CD14-positive monocyte (primary cell): ENCODE measurements around the gene ANAPC7. TPM values are rescaled to one million over a fixed set of nuclear protein-coding genes. Genes with fewer than 3 reads are reported as not detected.

Source experiments
- DNase-seq, 3 donors: peaks; one replicate each; pipeline ENCODE4 v3.0.0-alpha.2; 2011 to 2022
- H2AFZ ChIP-seq: 2 replicates; pipeline ENCODE4 v1.6.0; 2012; ENCODE audit warnings: mild to moderate bottlenecking, low read depth, low read length, inconsistent platforms; ENCODE audit not compliant: insufficient read depth, poor library complexity, severe bottlenecking
- H3K27ac ChIP-seq, 2 donors: 1 replicate in 1 of 2; 2 replicates in 1 of 2; pipeline ENCODE4 v1.5.1; 2012 to 2013; ENCODE audit warnings: low read length in 2 of 2, control low read depth in 1 of 2, inconsistent platforms in 1 of 2, low read depth in 1 of 2, mild to moderate bottlenecking in 1 of 2
- H3K27me3 ChIP-seq, 2 donors: one replicate each; pipeline versions ENCODE4 v1.6.0 to v1.6.1; 2011 to 2013; ENCODE audit warnings: low read length in 2 of 2; ENCODE audit not compliant: control insufficient read depth in 2 of 2, insufficient read depth in 2 of 2
- H3K36me3 ChIP-seq, 2 donors: replicated peaks in 1 of 2; 1 replicate in 1 of 2; 2 replicates in 1 of 2; pipeline versions ENCODE4 v1.5.1 to v1.6.1; 2012 to 2013; ENCODE audit warnings: low read length in 2 of 2, control low read depth in 1 of 2, inconsistent platforms in 1 of 2, mild to moderate bottlenecking in 1 of 2; ENCODE audit not compliant: insufficient read depth in 2 of 2, control insufficient read depth in 1 of 2
- H3K4me1 ChIP-seq, 2 donors: 1 replicate in 1 of 2; 2 replicates in 1 of 2; pipeline versions ENCODE4 v1.5.1 to v1.6.1; 2012 to 2013; ENCODE audit warnings: low read length in 2 of 2, control low read depth in 1 of 2, inconsistent platforms in 1 of 2, mild to moderate bottlenecking in 1 of 2, moderate library complexity in 1 of 2; ENCODE audit not compliant: insufficient read depth in 2 of 2, control insufficient read depth in 1 of 2
- H3K4me2 ChIP-seq: replicated peaks from 2 replicates; pipeline ENCODE3; 2012; ENCODE audit warnings: low read length, moderate library complexity, mild to moderate bottlenecking; ENCODE audit not compliant: poor library complexity, severe bottlenecking; ENCODE audit errors: extremely low read depth
- H3K4me3 ChIP-seq, 3 experiments: fragments of 200-600 bp in 1 of 3; sonication (generic) in 1 of 3; replicated peaks in 1 of 3; 1 replicate in 2 of 3; 2 replicates in 1 of 3; pipeline ENCODE4 v1.5.1; 2011 to 2013; ENCODE audit warnings: low read length in 3 of 3, mild to moderate bottlenecking in 3 of 3, control low read depth in 2 of 3, low read depth in 2 of 3, inconsistent platforms in 1 of 3, moderate library complexity in 1 of 3
- H3K79me2 ChIP-seq: 2 replicates; pipeline ENCODE4 v1.6.0; 2012; ENCODE audit warnings: mild to moderate bottlenecking, control low read depth, inconsistent platforms, low read length, moderate library complexity; ENCODE audit not compliant: insufficient read depth
- H3K9ac ChIP-seq: 2 replicates; pipeline ENCODE4 v1.6.0; 2017; ENCODE audit warnings: low read length, mild to moderate bottlenecking; ENCODE audit not compliant: insufficient read depth, poor library complexity, severe bottlenecking
- H3K9me3 ChIP-seq, 2 donors: replicated peaks in 1 of 2; 1 replicate in 1 of 2; 2 replicates in 1 of 2; pipeline versions ENCODE4 v1.5.1 to v1.6.1; 2012 to 2013; ENCODE audit warnings: low read length in 2 of 2, control low read depth in 1 of 2; ENCODE audit not compliant: control insufficient read depth in 1 of 2, insufficient read depth in 1 of 2
- H4K20me1 ChIP-seq: 2 replicates; pipeline ENCODE4 v1.6.0; 2012; ENCODE audit warnings: mild to moderate bottlenecking, low read length, control low read depth, moderate library complexity; ENCODE audit not compliant: insufficient read depth
- H3K27ac Mint-ChIP-seq, 7 donors: one replicate each; pipeline ENCODE4 v1.8.0; 2020; ENCODE audit warnings: mild to moderate bottlenecking in 7 of 7, mixed read lengths in 7 of 7, moderate library complexity in 6 of 7, inconsistent platforms in 2 of 7
- H3K27me3 Mint-ChIP-seq, 3 donors: one replicate each; pipeline ENCODE4 v1.8.0; 2021 to 2022; ENCODE audit warnings: low read depth in 3 of 3, mild to moderate bottlenecking in 3 of 3, mixed read lengths in 3 of 3, moderate library complexity in 3 of 3, inconsistent platforms in 1 of 3
- H3K36me3 Mint-ChIP-seq, 2 donors: one replicate each; pipeline ENCODE4 v1.8.0; 2020; ENCODE audit warnings: mixed read lengths in 2 of 2, inconsistent platforms in 1 of 2, mild to moderate bottlenecking in 1 of 2
- H3K4me1 Mint-ChIP-seq: one replicate; pipeline ENCODE4 v1.8.0; 2020; ENCODE audit warnings: mild to moderate bottlenecking, mixed read lengths
- H3K4me3 Mint-ChIP-seq, 2 donors: one replicate each; pipeline ENCODE4 v1.8.0; 2020; ENCODE audit warnings: mild to moderate bottlenecking in 2 of 2, mixed read lengths in 2 of 2, moderate library complexity in 1 of 2
- H3K9me3 Mint-ChIP-seq, 7 donors: one replicate each; pipeline ENCODE4 v1.8.0; 2020 to 2022; ENCODE audit warnings: mixed read lengths in 7 of 7, mild to moderate bottlenecking in 6 of 7, moderate library complexity in 6 of 7, inconsistent platforms in 2 of 7
- CTCF ChIP-seq: fragments of 200-600 bp; IDR thresholded peaks from one replicate; pipeline ENCODE4 v1.8.0; 2022; ENCODE audit warnings: antibody characterized with exemption, mild to moderate bottlenecking
- intact Hi-C, 2 donors: fragments of 100-400 bp; cut with micrococcal nuclease; formaldehyde crosslinking; loops; one replicate each; pipeline versions ENCODE4 v1.15.0 to v1.15.1; 2023
- polyA plus RNA-seq, 3 donors: library from polyadenylated mRNA; depleted of rRNA in 1 of 3; unstranded in 2 of 3; stranded (reverse) in 1 of 3; fragments of 300-500 nt in 2 of 3; fragments of >200 nt in 1 of 3; fragmentation: Illumina TruSeq in 2 of 3; gene quantifications; 1 replicate in 2 of 3; 2 replicates in 1 of 3; pipeline ENCODE4 v1.2.3, GENCODE V29; 2012 to 2021

Gene ANAPC7
- polyA plus RNA-seq, 3 donors: 12.9 to 41.6 (median 17.2) TPM

- Mint-ChIP-seq H3K4me3 (no peak overlapping the region), H3K4me1 (peaks cover 12% of the 10 kb centered on the region), H3K27ac (peak overlapping the region in 2 of 7 donors; percentile 14 to 15), H3K9me3 (no peaks in the 10 kb centered on the region), H3K36me3 (peaks cover 77 to 88% of the 10 kb centered on the region in 2 donors), H3K27me3 (no peaks in the 10 kb centered on the region)
- no peaks in the 10 kb centered on the region for H3K27me3 ChIP-seq
- no peaks in the 10 kb centered on the region for H3K9me3 ChIP-seq
- H3K4me3 ChIP-seq: no peak overlapping the region
- H3K4me1 ChIP-seq: peaks cover 7 to 10% of the 10 kb centered on the region in 2 donors
- no peak overlapping the region for H3K4me2 ChIP-seq
- no peak for DNase-seq
- no peak overlapping the region for H3K27ac ChIP-seq
- intact Hi-C loops: no loop called here
- H3K79me2 ChIP-seq: peaks cover 59% of the 10 kb centered on the region
- H4K20me1 ChIP-seq: peaks cover 94% of the 10 kb centered on the region
- H3K36me3 ChIP-seq: peaks cover 78 to 88% of the 10 kb centered on the region in 2 donors
- no peak for TF ChIP-seq CTCF
- no peak overlapping the region for H2AFZ ChIP-seq
- H3K9ac ChIP-seq: no peak overlapping the region
Observed at GRCh38 chr12:110333201-110333600, 70.3 kb downstream of the ANAPC7 start.

- Histone ChIP-seq H3K4me3 (no peak overlapping the region), H3K27ac (peak overlapping the region in 1 of 2 donors; percentile 33), H3K9me3 (no peaks in the 10 kb centered on the region), H3K9ac (no peak overlapping the region), H4K20me1 (peaks cover 94% of the 10 kb centered on the region), H3K79me2 (peaks cover 80% of the 10 kb centered on the region), H3K36me3 (peaks cover 77 to 88% of the 10 kb centered on the region in 2 donors), H3K4me1 (peaks cover 7 to 10% of the 10 kb centered on the region in 2 donors), H3K4me2 (no peak overlapping the region), H3K27me3 (no peaks in the 10 kb centered on the region), H2AFZ (no peak overlapping the region)
- no peak overlapping the region for H3K4me3 Mint-ChIP-seq
- H3K4me1 Mint-ChIP-seq: peaks cover 12% of the 10 kb centered on the region
- intact Hi-C loops: loop anchor here in 1 of 2 donors (2.0 kb wide), 1 partner anchor 230 kb away; no protein-coding TSS in a partner anchor
- H3K27ac Mint-ChIP-seq: peak overlapping the region; percentile 6 to 78 (median 52)
- no peaks in the 10 kb centered on the region for H3K27me3 Mint-ChIP-seq
- H3K9me3 Mint-ChIP-seq: no peaks in the 10 kb centered on the region
- no peak for TF ChIP-seq CTCF
- DNase-seq: peak in 2 of 3 donors; percentile 31 to 34
- peaks cover 75 to 86% of the 10 kb centered on the region in 2 donors for H3K36me3 Mint-ChIP-seq
Observed at GRCh38 chr12:110330544-110330943, 73.0 kb downstream of the ANAPC7 start.
